H9 (cell line): Measurements from ENCODE around the gene TUBB4B. TPM values are rescaled to one million over a fixed set of nuclear protein-coding genes. Genes with fewer than 3 reads are reported as not detected.

Source experiments
- DNase-seq: peaks from one replicate; pipeline ENCODE4 v3.0.0-alpha.2; 2017
- H2AFZ ChIP-seq: one replicate; pipeline ENCODE4 v1.6.1; 2013; ENCODE audit warnings: mild to moderate bottlenecking, low read length, control low read depth, moderate library complexity
- H2AK5ac ChIP-seq: 2 replicates; pipeline ENCODE4 v1.6.1; 2013; ENCODE audit warnings: low read length, control low read depth, mixed read lengths; ENCODE audit not compliant: insufficient read length
- H2BK120ac ChIP-seq: one replicate; pipeline ENCODE4 v1.6.1; 2013; ENCODE audit warnings: low read depth, mild to moderate bottlenecking, low read length, control low read depth, inconsistent platforms; ENCODE audit not compliant: poor library complexity, severe bottlenecking
- H2BK12ac ChIP-seq: 2 replicates; pipeline ENCODE4 v1.6.1; 2013; ENCODE audit warnings: low read length, control low read depth, mixed read lengths, low read depth; ENCODE audit not compliant: insufficient read length
- H2BK15ac ChIP-seq: 2 replicates; pipeline ENCODE4 v1.6.1; 2013; ENCODE audit warnings: low read depth, low read length, control low read depth
- H2BK20ac ChIP-seq: one replicate; pipeline ENCODE4 v1.6.1; 2013; ENCODE audit warnings: low read depth, mild to moderate bottlenecking, low read length, control low read depth, inconsistent platforms; ENCODE audit not compliant: poor library complexity, severe bottlenecking
- H2BK5ac ChIP-seq: 2 replicates; pipeline ENCODE4 v1.6.1; 2013; ENCODE audit warnings: low read length, control low read depth, mixed read lengths; ENCODE audit not compliant: insufficient read length
- H3K14ac ChIP-seq: 2 replicates; pipeline ENCODE4 v1.6.1; 2013; ENCODE audit warnings: low read length, control low read depth; ENCODE audit not compliant: insufficient read depth
- H3K18ac ChIP-seq: 2 replicates; pipeline ENCODE4 v1.6.1; 2013; ENCODE audit warnings: low read depth, mild to moderate bottlenecking, mixed read lengths, low read length, control low read depth; ENCODE audit not compliant: insufficient read length
- H3K23ac ChIP-seq: 2 replicates; pipeline ENCODE4 v1.6.1; 2013; ENCODE audit warnings: low read length, control low read depth, mixed read lengths, low read depth; ENCODE audit not compliant: insufficient read length
- H3K23me2 ChIP-seq: 2 replicates; pipeline ENCODE4 v1.6.1; 2013; ENCODE audit warnings: low read depth, mild to moderate bottlenecking, mixed read lengths, low read length, control low read depth; ENCODE audit not compliant: insufficient read length, poor library complexity, severe bottlenecking
- H3K27ac ChIP-seq: 2 replicates; pipeline ENCODE4 v1.5.1; 2013; ENCODE audit warnings: low read length, control low read depth, mixed read lengths, low read depth; ENCODE audit not compliant: insufficient read length
- H3K27me3 ChIP-seq: 2 replicates; pipeline ENCODE4 v1.6.1; 2013; ENCODE audit warnings: low read length, control low read depth, inconsistent platforms; ENCODE audit not compliant: insufficient read depth
- H3K4ac ChIP-seq: 2 replicates; pipeline ENCODE4 v1.6.1; 2013; ENCODE audit warnings: low read depth, mild to moderate bottlenecking, control low read depth, inconsistent platforms, low read length, moderate library complexity
- H3K4me1 ChIP-seq: 2 replicates; pipeline ENCODE4 v1.6.1; 2013; ENCODE audit warnings: low read length, control low read depth, inconsistent platforms; ENCODE audit not compliant: insufficient read depth
- H3K4me2 ChIP-seq: 2 replicates; pipeline ENCODE4 v1.6.1; 2013; ENCODE audit warnings: low read length, control low read depth, mixed read lengths; ENCODE audit not compliant: insufficient read length, insufficient read depth
- H3K56ac ChIP-seq: 2 replicates; pipeline ENCODE4 v1.6.1; 2013; ENCODE audit warnings: low read depth, mild to moderate bottlenecking, mixed read lengths, low read length, control low read depth; ENCODE audit not compliant: insufficient read length
- H3K79me1 ChIP-seq: 2 replicates; pipeline ENCODE4 v1.6.1; 2013; ENCODE audit warnings: low read depth, mild to moderate bottlenecking, moderate library complexity, low read length, control low read depth, inconsistent platforms; ENCODE audit not compliant: insufficient read depth, poor library complexity, severe bottlenecking
- H3K79me2 ChIP-seq: 2 replicates; pipeline ENCODE4 v1.6.1; 2013; ENCODE audit warnings: low read length, control low read depth, inconsistent platforms; ENCODE audit not compliant: insufficient read depth
- H3K9ac ChIP-seq: 2 replicates; pipeline ENCODE4 v1.6.1; 2013; ENCODE audit warnings: low read length, control low read depth, mixed read lengths; ENCODE audit not compliant: insufficient read length; ENCODE audit errors: extremely low read depth
- H3K9me3 ChIP-seq: one replicate; pipeline ENCODE4 v1.6.1; 2013; ENCODE audit warnings: low read depth, low read length, inconsistent platforms; ENCODE audit not compliant: control insufficient read depth
- H3T11ph ChIP-seq: one replicate; pipeline ENCODE4 v1.6.1; 2013; ENCODE audit warnings: mild to moderate bottlenecking, low read length, control low read depth, inconsistent platforms
- H4K20me1 ChIP-seq: one replicate; pipeline ENCODE4 v1.6.1; 2013; ENCODE audit not compliant: control insufficient read depth, insufficient read length, insufficient read depth
- H4K5ac ChIP-seq: 2 replicates; pipeline ENCODE4 v1.6.1; 2013; ENCODE audit warnings: low read depth, mild to moderate bottlenecking, mixed read lengths, low read length, control low read depth; ENCODE audit not compliant: insufficient read length
- H4K8ac ChIP-seq: replicated peaks from 2 replicates; pipeline ENCODE4 v1.6.1; 2013; ENCODE audit warnings: low read length, control low read depth, mixed read lengths, low read depth; ENCODE audit not compliant: insufficient read length
- H4K91ac ChIP-seq: 2 replicates; pipeline ENCODE4 v1.6.1; 2013; ENCODE audit warnings: low read depth, mild to moderate bottlenecking, moderate library complexity, mixed read lengths, low read length, control low read depth; ENCODE audit not compliant: insufficient read length
- H3K27ac Mint-ChIP-seq, 3 experiments: 2 replicates in 2 of 3; 3 replicates in 1 of 3; pipeline ENCODE4 v1.8.0; 2020 to 2021; ENCODE audit warnings: mixed read lengths in 3 of 3, mild to moderate bottlenecking in 1 of 3, moderate library complexity in 1 of 3
- H3K27me3 Mint-ChIP-seq: 2 replicates; pipeline ENCODE4 v1.8.0; 2021; ENCODE audit warnings: low read depth, mild to moderate bottlenecking, moderate library complexity, mixed read lengths
- H3K36me3 Mint-ChIP-seq, 3 experiments: 2 replicates in 2 of 3; 3 replicates in 1 of 3; pipeline ENCODE4 v1.8.0; 2020 to 2021; ENCODE audit warnings: low read depth in 3 of 3, mixed read lengths in 3 of 3; ENCODE audit not compliant: insufficient read depth in 1 of 3
- H3K4me1 Mint-ChIP-seq, 2 experiments: 2 replicates each; pipeline ENCODE4 v1.8.0; 2020; ENCODE audit warnings: mixed read lengths in 2 of 2
- H3K4me3 Mint-ChIP-seq, 2 experiments: 2 replicates in 1 of 2; 3 replicates in 1 of 2; pipeline ENCODE4 v1.8.0; 2020 to 2021; ENCODE audit warnings: mild to moderate bottlenecking in 2 of 2, mixed read lengths in 2 of 2, moderate library complexity in 1 of 2
- H3K9me3 Mint-ChIP-seq, 2 experiments: 2 replicates in 1 of 2; 3 replicates in 1 of 2; pipeline ENCODE4 v1.8.0; 2020; ENCODE audit warnings: mild to moderate bottlenecking in 2 of 2, mixed read lengths in 2 of 2, moderate library complexity in 1 of 2
- WGBS: extraction: QIAGEN DNeasy Blood & Tissue Kit; methylation state at CpG from one replicate; pipeline ENCODE4 v1.1.7; 2013; ENCODE audit warnings: missing lambda C conversion rate, low lambda C conversion rate, mixed read lengths; ENCODE audit not compliant: insufficient read length; ENCODE audit errors: extremely low coverage; 5-methylcytosine and 5-hydroxymethylcytosine counted together
- total RNA-seq: library from RNA; stranded (reverse); gene quantifications from 2 replicates; pipeline ENCODE4 v1.2.1, GENCODE V29; 2021
- TF ChIP-seq, protein P1 (sequence below): fragments of 200-600 bp; sonication (generic); conservative IDR thresholded peaks from 3 replicates; pipeline ENCODE4 v1.8.0; 2021; ENCODE audit warnings: antibody characterized with exemption, mild to moderate bottlenecking

The TUBB4B gene
- total RNA-seq, 1 experiment from 2014 or later, result 378 TPM

DNA sequence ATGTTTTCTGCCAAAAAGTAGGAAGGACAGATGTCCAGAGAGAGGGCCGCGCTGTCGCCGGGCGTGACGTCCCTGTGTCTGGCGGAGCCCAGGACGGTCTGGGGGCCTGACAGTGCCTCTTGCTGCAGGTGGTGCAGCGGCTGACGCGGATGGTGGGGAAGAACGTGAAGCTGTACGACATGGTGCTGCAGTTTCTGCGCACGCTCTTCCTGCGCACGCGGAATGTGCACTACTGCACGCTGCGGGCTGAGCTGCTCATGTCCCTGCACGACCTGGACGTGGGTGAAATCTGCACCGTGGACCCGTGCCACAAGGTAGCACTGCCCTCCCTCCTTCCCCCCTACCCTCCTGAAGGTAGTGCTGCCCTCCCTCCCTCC is 21.8 kb downstream of the TUBB4B start:
- H4K91ac ChIP-seq, result no peak overlapping the region
- H3K23ac ChIP-seq, result no peak overlapping the region
- TF ChIP-seq, protein P1, sequence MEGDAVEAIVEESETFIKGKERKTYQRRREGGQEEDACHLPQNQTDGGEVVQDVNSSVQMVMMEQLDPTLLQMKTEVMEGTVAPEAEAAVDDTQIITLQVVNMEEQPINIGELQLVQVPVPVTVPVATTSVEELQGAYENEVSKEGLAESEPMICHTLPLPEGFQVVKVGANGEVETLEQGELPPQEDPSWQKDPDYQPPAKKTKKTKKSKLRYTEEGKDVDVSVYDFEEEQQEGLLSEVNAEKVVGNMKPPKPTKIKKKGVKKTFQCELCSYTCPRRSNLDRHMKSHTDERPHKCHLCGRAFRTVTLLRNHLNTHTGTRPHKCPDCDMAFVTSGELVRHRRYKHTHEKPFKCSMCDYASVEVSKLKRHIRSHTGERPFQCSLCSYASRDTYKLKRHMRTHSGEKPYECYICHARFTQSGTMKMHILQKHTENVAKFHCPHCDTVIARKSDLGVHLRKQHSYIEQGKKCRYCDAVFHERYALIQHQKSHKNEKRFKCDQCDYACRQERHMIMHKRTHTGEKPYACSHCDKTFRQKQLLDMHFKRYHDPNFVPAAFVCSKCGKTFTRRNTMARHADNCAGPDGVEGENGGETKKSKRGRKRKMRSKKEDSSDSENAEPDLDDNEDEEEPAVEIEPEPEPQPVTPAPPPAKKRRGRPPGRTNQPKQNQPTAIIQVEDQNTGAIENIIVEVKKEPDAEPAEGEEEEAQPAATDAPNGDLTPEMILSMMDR, result no peak
- H3K4me1 ChIP-seq, result no peaks in the 10 kb centered on the region
- no peak overlapping the region for H2BK12ac ChIP-seq
- Mint-ChIP-seq H3K4me1 (0 out of 4 replicates have a peak, but pooled peaks cover 0 to 3% of the 10 kb centered on the region in 2 experiments), H3K36me3 (peaks cover 11 to 51% (median 40%) of the 10 kb centered on the region in 3 experiments; a peak in 6 of 7 replicates), H3K27ac (no peak overlapping the region), H3K4me3 (no peak overlapping the region), H3K9me3 (no peaks in the 10 kb centered on the region), H3K27me3 (no peaks in the 10 kb centered on the region; the same call in 1 of the 2 replicates)
- no peaks in the 10 kb centered on the region for H3K79me2 ChIP-seq
- H3K14ac ChIP-seq, result no peak overlapping the region
- DNase-seq, result no peak
- H4K20me1 ChIP-seq, result no peaks in the 10 kb centered on the region
- H4K5ac ChIP-seq, result no peak overlapping the region
- H2BK5ac ChIP-seq, result no peak overlapping the region
- H4K8ac ChIP-seq, result no peak overlapping the region
- no peak overlapping the region for H3K4me2 ChIP-seq
- no peak overlapping the region for H2AK5ac ChIP-seq
- H3T11ph ChIP-seq, result no peak overlapping the region
- no peaks in the 10 kb centered on the region for H3K27me3 ChIP-seq
- H2BK15ac ChIP-seq, result no peak overlapping the region
- H3K79me1 ChIP-seq, result no peaks in the 10 kb centered on the region
- no CpG with 5 or more reads among the region's 24 CpGs for WGBS
- H3K9ac ChIP-seq, result no peak overlapping the region
- no peak overlapping the region for H2BK120ac ChIP-seq
- no peak overlapping the region for H3K18ac ChIP-seq
- no peak overlapping the region for H2BK20ac ChIP-seq
- H3K9me3 ChIP-seq, result no peaks in the 10 kb centered on the region
- H2AFZ ChIP-seq, result no peak overlapping the region
- H3K56ac ChIP-seq, result no peak overlapping the region
- no peak overlapping the region for H3K4ac ChIP-seq
- H3K27ac ChIP-seq, result no peak overlapping the region
- no peaks in the 10 kb centered on the region for H3K23me2 ChIP-seq
